HG03095 (cell line): ENCODE data around the gene PTS.

ENCODE experiments used
- ATAC-seq: cut with Tn5 transposase; IDR thresholded peaks from one replicate; pipeline ENCODE4 v1.9.1; 2021; ENCODE audit warnings: moderate library complexity; ENCODE audit not compliant: unreplicated experiment

Gene PTS

GRCh38 chr11:112221274-112221835, 4.9 kb upstream of the PTS start:
- no peak for ATAC-seq

GRCh38 chr11:112222303-112222702, 3.9 kb upstream of the PTS start:
- no peak for ATAC-seq

- no peak for ATAC-seq
Observed at GRCh38 chr11:112223121-112223520, 3.1 kb upstream of the PTS start.

GRCh38 chr11:112223754-112224532, 2.3 kb upstream of the PTS start:
- ATAC-seq: no peak

- no peak for ATAC-seq
Observed at GRCh38 chr11:112225753-112226061, 521 bp upstream of the PTS start.

- peak; percentile 36 for ATAC-seq
Observed at GRCh38 chr11:112226831-112227401, 688 bp downstream of the PTS start.

- ATAC-seq: no peak
Observed at GRCh38 chr11:112227471-112227870, 1.2 kb downstream of the PTS start.

GRCh38 chr11:112228706-112229105, 2.5 kb downstream of the PTS start:
- ATAC-seq: no peak

- no peak for ATAC-seq
Observed at GRCh38 chr11:112229159-112229558, 2.9 kb downstream of the PTS start.

- ATAC-seq: no peak
Observed at GRCh38 chr11:112229746-112230433, 3.7 kb downstream of the PTS start.

- no peak for ATAC-seq
Observed at GRCh38 chr11:112231952-112232351, 5.7 kb downstream of the PTS start.

GRCh38 chr11:112235750-112236390, 9.6 kb downstream of the PTS start:
- ATAC-seq: peak; percentile 71

GRCh38 chr11:112237451-112237850, 11.2 kb downstream of the PTS start:
- no peak for ATAC-seq

GRCh38 chr11:112238041-112238440, 11.8 kb downstream of the PTS start:
- ATAC-seq: no peak

GRCh38 chr11:112241486-112241885, 15.3 kb downstream of the PTS start:
- ATAC-seq: no peak

- no peak for ATAC-seq
Observed at GRCh38 chr11:112247201-112247600, 21.0 kb downstream of the PTS start.

- no peak for ATAC-seq
Observed at GRCh38 chr11:112248201-112248600, 22.0 kb downstream of the PTS start.

GRCh38 chr11:112249871-112250610, 23.8 kb downstream of the PTS start:
- ATAC-seq: no peak

GRCh38 chr11:112253605-112254242, 27.5 kb downstream of the PTS start:
- no peak for ATAC-seq

- ATAC-seq: no peak
Observed at GRCh38 chr11:112255067-112255720, 29.0 kb downstream of the PTS start.
